SK-N-SH (cell line): ENCODE measurements around the gene MAG. TPM values are rescaled to one million over a fixed set of nuclear protein-coding genes. Genes with fewer than 3 reads are reported as not detected.

Experiments used
- CTCF ChIA-PET: fragments of 300-600, 350-600 bp; formaldehyde crosslinking; extraction: SDS; loops from one replicate; lab custom pipeline; 2021; lab: Yijun Ruan, JAX
- POLR2A ChIA-PET: fragments of 350-600 bp; sonication (Branson Sonifier 250); formaldehyde crosslinking; extraction: SDS; loops from one replicate; lab custom pipeline; 2020; ENCODE audit warnings: antibody characterized with exemption, inconsistent platforms; lab: Yijun Ruan, JAX
- DNase-seq: peaks from one replicate; pipeline ENCODE4 v3.0.0; 2012
- H2AFZ ChIP-seq: fragments of 200-600 bp; sonication (generic); 2 replicates; pipeline ENCODE4 v1.8.1; 2016; ENCODE audit warnings: antibody characterized with exemption, mild to moderate bottlenecking, low read depth
- H3F3A ChIP-seq: fragments of 200-600 bp; sonication (generic); replicated peaks from 2 replicates; pipeline ENCODE3; 2016; ENCODE audit warnings: antibody characterized with exemption, mild to moderate bottlenecking; ENCODE audit not compliant: insufficient read depth
- H3K27ac ChIP-seq, 2 experiments: fragments of 200-500 bp in 1 of 2; fragments of 200-600 bp in 1 of 2; sonication (Bioruptor generic) in 1 of 2; sonication (generic), shearing (Covaris generic) in 1 of 2; 2 replicates each; pipeline versions ENCODE4 v1.5.1 to v1.6.1; 2014 to 2016; ENCODE audit warnings: low read depth in 2 of 2, inconsistent platforms in 1 of 2, low read length in 1 of 2, mild to moderate bottlenecking in 1 of 2, mixed read lengths in 1 of 2
- H3K27me3 ChIP-seq: fragments of 200-600 bp; sonication (generic), shearing (Covaris generic); 2 replicates; pipeline ENCODE4 v1.6.1; 2016; ENCODE audit warnings: mixed run types; ENCODE audit not compliant: insufficient read depth
- H3K36me3 ChIP-seq, 2 experiments: fragments of 200-500 bp in 1 of 2; fragments of 200-600 bp in 1 of 2; sonication (Bioruptor generic) in 1 of 2; sonication (generic) in 1 of 2; replicated peaks in 1 of 2; 2 replicates each; pipeline versions ENCODE3 to v1.5.1; 2014 to 2016; ENCODE audit warnings: low read length in 1 of 2, mild to moderate bottlenecking in 1 of 2; ENCODE audit not compliant: insufficient read depth in 2 of 2, control insufficient read depth in 1 of 2
- H3K4me1 ChIP-seq, 2 experiments: fragments of 200-500 bp in 1 of 2; fragments of 200-600 bp in 1 of 2; sonication (Bioruptor generic) in 1 of 2; sonication (generic), shearing (Covaris generic) in 1 of 2; 2 replicates each; pipeline versions ENCODE4 v1.5.1 to v1.6.1; 2014 to 2016; ENCODE audit warnings: low read depth in 1 of 2, low read length in 1 of 2, mixed run types in 1 of 2; ENCODE audit not compliant: insufficient read depth in 2 of 2, control insufficient read depth in 1 of 2
- H3K4me2 ChIP-seq: fragments of 200-600 bp; sonication (generic), shearing (Covaris generic); 2 replicates; pipeline ENCODE4 v1.6.1; 2017; ENCODE audit warnings: mixed run types
- H3K4me3 ChIP-seq, 2 experiments: fragments of 200-500 bp in 1 of 2; fragments of 200-600 bp in 1 of 2; sonication (Bioruptor generic) in 1 of 2; sonication (generic), shearing (Covaris generic) in 1 of 2; 2 replicates each; pipeline versions ENCODE4 v1.5.1 to v1.8.1; 2014 to 2016; ENCODE audit warnings: low read depth in 2 of 2, inconsistent platforms in 1 of 2, low read length in 1 of 2, mild to moderate bottlenecking in 1 of 2, mixed read lengths in 1 of 2, moderate library complexity in 1 of 2
- H3K79me2 ChIP-seq: fragments of 200-600 bp; sonication (generic); 2 replicates; pipeline ENCODE4 v1.8.1; 2017; ENCODE audit warnings: mild to moderate bottlenecking; ENCODE audit not compliant: insufficient read depth
- H3K9ac ChIP-seq: fragments of 200-600 bp; sonication (generic); 2 replicates; pipeline ENCODE4 v1.6.1; 2017; ENCODE audit warnings: mixed run types
- H3K9me2 ChIP-seq: fragments of 200-600 bp; sonication (generic); 2 replicates; pipeline ENCODE4 v1.6.1; 2017; ENCODE audit warnings: mixed run types
- H3K9me3 ChIP-seq: fragments of 200-600 bp; sonication (generic); 2 replicates; pipeline ENCODE4 v1.6.1; 2017; ENCODE audit warnings: mixed run types, mild to moderate bottlenecking, moderate library complexity
- H4K20me1 ChIP-seq: fragments of 200-600 bp; sonication (generic); 2 replicates; pipeline ENCODE4 v1.6.1; 2017; ENCODE audit warnings: mild to moderate bottlenecking, mixed run types; ENCODE audit not compliant: insufficient read depth
- CTCF ChIP-seq: fragments of 200-600 bp; sonication (generic); IDR thresholded peaks from 2 replicates; pipeline ENCODE4 v1.6.1; 2017; ENCODE audit warnings: antibody characterized with exemption, mild to moderate bottlenecking, moderate library complexity
- FOXJ3 ChIP-seq: sonication (generic); formaldehyde crosslinking; IDR thresholded peaks from 2 replicates; pipeline ENCODE4 v1.5.1; 2020; ENCODE audit warnings: mild to moderate bottlenecking, missing genetic modification reagents
- JUND ChIP-seq: IDR thresholded peaks from 2 replicates; pipeline ENCODE4 v1.4.0; 2012
- MEF2A ChIP-seq: IDR thresholded peaks from 2 replicates; pipeline ENCODE4 v1.4.0; 2012; ENCODE audit warnings: low read depth, borderline replicate concordance
- PBX3 ChIP-seq: IDR thresholded peaks from 2 replicates; pipeline ENCODE4; 2012
- RCOR1 ChIP-seq: fragments of 150-350 bp; IDR thresholded peaks from 2 replicates; pipeline ENCODE4 v1.6.1; 2017; ENCODE audit warnings: antibody characterized with exemption, low read length
- RXRA ChIP-seq: IDR thresholded peaks from 2 replicates; pipeline ENCODE4 v1.4.0; 2012; ENCODE audit warnings: low read depth, mild to moderate bottlenecking, borderline replicate concordance
- WGBS: methylation state at CpG from one replicate; pipeline ENCODE4 v1.1.6; 2017; ENCODE audit warnings: low lambda C conversion rate; 5-methylcytosine and 5-hydroxymethylcytosine counted together
- polyA plus RNA-seq, 3 experiments: library from polyadenylated mRNA; depleted of rRNA; stranded (reverse); fragments of >200 nt; gene quantifications; 2 replicates each; pipeline ENCODE4 v1.2.3, GENCODE V29; 2012

The MAG gene
- polyA plus RNA-seq, 1 of the 3 experiments (the other 2 are of a cell fraction): not detected

- H3K79me2 ChIP-seq: peaks cover 17% of the 10 kb centered on the region
- no peak for DNase-seq
- TF ChIP-seq RXRA (no peak), PBX3 (no peak), FOXJ3 (CRISPR knock-in tag) (no peak), CTCF (no peak), RCOR1 (no peak)
- H3K9me2 ChIP-seq: no peaks in the 10 kb centered on the region
- CTCF ChIA-PET: interaction anchor here (1.7 to 2.1 kb wide), 3 partner anchors 88 to 130 kb away, joined by 4 to 9 read pairs (median 6); partner anchors contain the start of gene LGI4
- POLR2A ChIA-PET: interaction anchor here (1.1 kb wide), 2 partner anchors 9 to 119 kb away, joined by 3 read pairs; no protein-coding TSS in a partner anchor
- H3K4me1 ChIP-seq: peaks cover 0 to 18% of the 10 kb centered on the region in 2 experiments; a peak in 1 of 4 replicates
- no peaks in the 10 kb centered on the region for H3K9me3 ChIP-seq
- no peak overlapping the region for H2AFZ ChIP-seq
- H3K9ac ChIP-seq: no peak overlapping the region
- no peak overlapping the region for H3K4me2 ChIP-seq
- H4K20me1 ChIP-seq: no peaks in the 10 kb centered on the region
- H3K27me3 ChIP-seq: peaks cover 6% of the 10 kb centered on the region; the same call in 1 of the 2 replicates
- WGBS: 74% methylated on average over 7 of the region's 7 CpGs
- H3K36me3 ChIP-seq: peaks cover 0 to 6% of the 10 kb centered on the region in 2 experiments
- H3F3A ChIP-seq: peaks cover 4% of the 10 kb centered on the region
- no peak overlapping the region for H3K4me3 ChIP-seq
- no peak overlapping the region for H3K27ac ChIP-seq
Measured at GRCh38 chr19:35264268-35265125, 27.5 kb upstream of the MAG start.

- no peak overlapping the region for H3K4me3 ChIP-seq
- H3K9me3 ChIP-seq: no peaks in the 10 kb centered on the region
- no peak for TF ChIP-seq FOXJ3 (CRISPR knock-in tag)
- no peak for TF ChIP-seq MEF2A
- no peak for TF ChIP-seq RXRA
- TF ChIP-seq JUND: 0 out of 2 replicates have a peak, but pooled peaks have one; percentile 4
- no peak overlapping the region for H3K9ac ChIP-seq
- H2AFZ ChIP-seq: no peak overlapping the region
- H3K9me2 ChIP-seq: no peaks in the 10 kb centered on the region
- peaks cover 4 to 24% of the 10 kb centered on the region in 2 experiments; a peak in 1 of 4 replicates for H3K4me1 ChIP-seq
- no peak overlapping the region for H3K4me2 ChIP-seq
- ChIA-PET POLR2A (interaction anchor here (1.1 kb wide), 2 partner anchors 9 to 120 kb away, joined by 3 read pairs; no protein-coding TSS in a partner anchor), CTCF (interaction anchor here (1.5 to 2.1 kb wide), 4 partner anchors 87 to 230 kb away, joined by 4 to 9 read pairs (median 6); partner anchors contain the start of gene LGI4)
- no peaks in the 10 kb centered on the region for H4K20me1 ChIP-seq
- peaks cover under 1 to 7% of the 10 kb centered on the region in 2 experiments for H3K36me3 ChIP-seq
- H3K79me2 ChIP-seq: peaks cover 21% of the 10 kb centered on the region
- no peak overlapping the region for H3K27ac ChIP-seq
- DNase-seq: no peak
- WGBS: 87% methylated on average over 5 of the region's 6 CpGs
- H3F3A ChIP-seq: peaks cover 4% of the 10 kb centered on the region
- H3K27me3 ChIP-seq: no peaks in the 10 kb centered on the region; the same call in 1 of the 2 replicates
Measured at GRCh38 chr19:35265126-35265899, 26.6 kb upstream of the MAG start.
